Prostate gland (tissue), 2 donors: ENCODE data around the gene BRCC3.

ENCODE experiments used
- POLR2A ChIP-seq: fragments of 450-650 bp; IDR thresholded peaks from one replicate; pipeline ENCODE4 v1.6.1; 2016; ENCODE audit warnings: antibody characterized with exemption, mild to moderate bottlenecking
- TF ChIP-seq, protein P1 (sequence below), 4 experiments: fragments of 200-600 bp in 2 of 4; fragments of 450-650 bp in 2 of 4; sonication (generic) in 2 of 4; IDR thresholded peaks; 1 replicate in 3 of 4; 2 replicates in 1 of 4; pipeline ENCODE4 v1.5.1; 2016 to 2019; ENCODE audit warnings: antibody characterized with exemption in 4 of 4, mild to moderate bottlenecking in 2 of 4, moderate library complexity in 2 of 4

DNA sequence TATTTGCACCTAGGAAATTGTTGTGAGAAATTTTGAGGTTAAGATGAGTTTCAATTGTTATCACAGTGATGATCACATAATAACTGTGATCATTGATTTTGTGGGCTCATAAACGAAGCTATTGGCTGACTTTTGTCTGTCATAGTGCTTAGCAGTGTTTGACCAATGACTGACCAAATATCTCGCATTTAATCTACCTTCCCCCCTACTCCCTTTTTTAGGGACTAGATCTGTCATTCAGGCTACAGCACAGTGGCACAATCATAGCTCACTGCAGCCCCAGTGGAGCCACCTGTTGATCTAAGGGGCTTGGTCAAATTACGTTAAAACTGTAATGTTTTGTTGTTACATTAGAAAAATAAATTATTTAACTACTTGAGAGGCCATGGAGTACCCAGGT is 43.2 kb upstream of the BRCC3 start:
- no peak for TF ChIP-seq POLR2A
- TF ChIP-seq, protein P1, sequence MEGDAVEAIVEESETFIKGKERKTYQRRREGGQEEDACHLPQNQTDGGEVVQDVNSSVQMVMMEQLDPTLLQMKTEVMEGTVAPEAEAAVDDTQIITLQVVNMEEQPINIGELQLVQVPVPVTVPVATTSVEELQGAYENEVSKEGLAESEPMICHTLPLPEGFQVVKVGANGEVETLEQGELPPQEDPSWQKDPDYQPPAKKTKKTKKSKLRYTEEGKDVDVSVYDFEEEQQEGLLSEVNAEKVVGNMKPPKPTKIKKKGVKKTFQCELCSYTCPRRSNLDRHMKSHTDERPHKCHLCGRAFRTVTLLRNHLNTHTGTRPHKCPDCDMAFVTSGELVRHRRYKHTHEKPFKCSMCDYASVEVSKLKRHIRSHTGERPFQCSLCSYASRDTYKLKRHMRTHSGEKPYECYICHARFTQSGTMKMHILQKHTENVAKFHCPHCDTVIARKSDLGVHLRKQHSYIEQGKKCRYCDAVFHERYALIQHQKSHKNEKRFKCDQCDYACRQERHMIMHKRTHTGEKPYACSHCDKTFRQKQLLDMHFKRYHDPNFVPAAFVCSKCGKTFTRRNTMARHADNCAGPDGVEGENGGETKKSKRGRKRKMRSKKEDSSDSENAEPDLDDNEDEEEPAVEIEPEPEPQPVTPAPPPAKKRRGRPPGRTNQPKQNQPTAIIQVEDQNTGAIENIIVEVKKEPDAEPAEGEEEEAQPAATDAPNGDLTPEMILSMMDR (IDR thresholded peaks at IDR 0.05): no peak
